ENCODE data around the gene IL34. TPM values are rescaled to one million over a fixed set of nuclear protein-coding genes. Genes with fewer than 3 reads are reported as not detected.

The IL34 gene
- total and polyA plus RNA-seq, 2 of the 13 experiments (the other 11 are each of a cell fraction or from before 2014, with no cell fraction given) = 1.2 to 1.3 TPM

- TF ChIP-seq ATF6 (CRISPR knock-in tag; conservative IDR thresholded peaks at IDR 0.05) = no peak
- TF ChIP-seq ZNF709 (CRISPR knock-in tag; IDR thresholded peaks at IDR 0.05) = no peak
- TF ChIP-seq HOMEZ (CRISPR knock-in tag; IDR thresholded peaks at IDR 0.05; ENCODE audit: low read depth) = no peak
- TF ChIP-seq, protein P1, sequence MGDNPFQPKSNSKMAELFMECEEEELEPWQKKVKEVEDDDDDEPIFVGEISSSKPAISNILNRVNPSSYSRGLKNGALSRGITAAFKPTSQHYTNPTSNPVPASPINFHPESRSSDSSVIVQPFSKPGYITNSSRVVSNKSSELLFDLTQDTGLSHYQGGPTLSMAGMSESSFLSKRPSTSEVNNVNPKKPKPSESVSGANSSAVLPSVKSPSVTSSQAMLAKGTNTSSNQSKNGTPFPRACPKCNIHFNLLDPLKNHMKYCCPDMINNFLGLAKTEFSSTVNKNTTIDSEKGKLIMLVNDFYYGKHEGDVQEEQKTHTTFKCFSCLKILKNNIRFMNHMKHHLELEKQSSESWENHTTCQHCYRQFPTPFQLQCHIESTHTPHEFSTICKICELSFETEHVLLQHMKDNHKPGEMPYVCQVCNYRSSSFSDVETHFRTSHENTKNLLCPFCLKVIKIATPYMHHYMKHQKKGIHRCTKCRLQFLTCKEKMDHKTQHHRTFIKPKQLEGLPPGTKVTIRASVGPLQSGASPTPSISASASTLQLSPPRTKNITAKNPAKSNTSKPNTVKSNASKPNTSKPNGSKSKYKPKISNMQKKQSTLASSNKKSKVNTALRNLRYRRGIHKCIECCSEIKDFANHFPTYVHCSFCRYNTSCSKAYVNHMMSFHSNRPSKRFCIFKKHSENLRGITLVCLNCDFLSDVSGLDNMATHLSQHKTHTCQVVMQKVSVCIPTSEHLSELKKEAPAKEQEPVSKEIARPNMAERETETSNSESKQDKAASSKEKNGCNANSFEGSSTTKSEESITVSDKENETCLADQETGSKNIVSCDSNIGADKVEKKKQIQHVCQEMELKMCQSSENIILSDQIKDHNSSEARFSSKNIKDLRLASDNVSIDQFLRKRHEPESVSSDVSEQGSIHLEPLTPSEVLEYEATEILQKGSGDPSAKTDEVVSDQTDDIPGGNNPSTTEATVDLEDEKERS (CRISPR knock-in tag; IDR thresholded peaks at IDR 0.05) = no peak
- no peak for TF ChIP-seq NRL (CRISPR knock-in tag; IDR thresholded peaks at IDR 0.05; ENCODE audit: borderline replicate concordance)
- 0 out of 2 replicates have a peak, but pooled peaks have one; percentile 12 for TF ChIP-seq SIN3A (IDR thresholded peaks at IDR 0.05; ENCODE audit: borderline replicate concordance, low read depth, low read length)
- no peak for TF ChIP-seq ZNF235 (CRISPR knock-in tag; IDR thresholded peaks at IDR 0.05; ENCODE audit: borderline replicate concordance)
- no peak for TF ChIP-seq CTCF (CRISPR knock-in tag; IDR thresholded peaks at IDR 0.05)
- TF ChIP-seq PHF20 (CRISPR knock-in tag; IDR thresholded peaks at IDR 0.05) = no peak; the same call in 1 of the 2 replicates
- no peak for TF ChIP-seq USF2 (IDR thresholded peaks at IDR 0.05; ENCODE audit: low read depth, low read length)
- no peak; the same call in 1 of the 2 replicates for TF ChIP-seq USF2 (CRISPR knock-in tag; IDR thresholded peaks at IDR 0.05; ENCODE audit: borderline replicate concordance)
- TF ChIP-seq POGZ (CRISPR knock-in tag; IDR thresholded peaks at IDR 0.05) = no peak
- TF ChIP-seq SIX4 (CRISPR knock-in tag; IDR thresholded peaks at IDR 0.05) = no peak
- TF ChIP-seq THYN1 (CRISPR knock-in tag; IDR thresholded peaks at IDR 0.05; ENCODE audit: borderline replicate concordance, low read depth) = no peak
- TF ChIP-seq ONECUT2 (CRISPR knock-in tag; IDR thresholded peaks at IDR 0.05) = no peak
Measured at GRCh38 chr16:70685061-70685937, 38.9 kb downstream of the IL34 start (continued).
